Choroid plexus epithelial cell (primary cell): ENCODE results near the gene ATP9B.

Experiments
- DNase-seq: peaks from one replicate; pipeline ENCODE4 v3.0.0-alpha.2; 2010; ENCODE audit warnings: low read depth
- H3K4me3 ChIP-seq: 2 replicates; pipeline ENCODE4 v1.5.1; 2011; ENCODE audit warnings: low read depth, mild to moderate bottlenecking, control low read depth, low read length, moderate library complexity
- TF ChIP-seq, protein P1 (sequence below): conservative IDR thresholded peaks from 2 replicates; pipeline ENCODE4 v1.5.1; 2011; ENCODE audit warnings: low read depth, mild to moderate bottlenecking, control low read depth, inconsistent platforms, low read length, moderate library complexity

ATP9B gene

DNA sequence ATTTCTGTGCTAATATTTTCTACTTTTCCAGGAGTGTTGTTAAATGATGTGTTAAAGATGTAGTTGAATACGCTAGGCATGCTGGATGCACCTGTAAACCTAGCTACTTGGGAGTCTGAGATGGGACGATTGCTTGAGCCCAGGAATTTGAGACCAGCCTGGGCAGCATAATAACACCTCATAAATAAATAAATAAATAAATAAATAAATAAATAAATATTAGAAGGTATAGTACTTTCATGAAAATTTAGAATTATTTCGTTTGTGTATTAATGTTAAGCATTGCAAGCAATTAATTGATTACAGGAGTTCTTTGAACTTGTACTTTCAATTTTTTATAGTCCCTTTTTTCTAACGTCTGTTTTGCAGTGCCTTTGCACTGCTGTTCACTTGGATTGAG is 137.2 kb downstream of the ATP9B start:
- TF ChIP-seq, protein P1, sequence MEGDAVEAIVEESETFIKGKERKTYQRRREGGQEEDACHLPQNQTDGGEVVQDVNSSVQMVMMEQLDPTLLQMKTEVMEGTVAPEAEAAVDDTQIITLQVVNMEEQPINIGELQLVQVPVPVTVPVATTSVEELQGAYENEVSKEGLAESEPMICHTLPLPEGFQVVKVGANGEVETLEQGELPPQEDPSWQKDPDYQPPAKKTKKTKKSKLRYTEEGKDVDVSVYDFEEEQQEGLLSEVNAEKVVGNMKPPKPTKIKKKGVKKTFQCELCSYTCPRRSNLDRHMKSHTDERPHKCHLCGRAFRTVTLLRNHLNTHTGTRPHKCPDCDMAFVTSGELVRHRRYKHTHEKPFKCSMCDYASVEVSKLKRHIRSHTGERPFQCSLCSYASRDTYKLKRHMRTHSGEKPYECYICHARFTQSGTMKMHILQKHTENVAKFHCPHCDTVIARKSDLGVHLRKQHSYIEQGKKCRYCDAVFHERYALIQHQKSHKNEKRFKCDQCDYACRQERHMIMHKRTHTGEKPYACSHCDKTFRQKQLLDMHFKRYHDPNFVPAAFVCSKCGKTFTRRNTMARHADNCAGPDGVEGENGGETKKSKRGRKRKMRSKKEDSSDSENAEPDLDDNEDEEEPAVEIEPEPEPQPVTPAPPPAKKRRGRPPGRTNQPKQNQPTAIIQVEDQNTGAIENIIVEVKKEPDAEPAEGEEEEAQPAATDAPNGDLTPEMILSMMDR, result no peak
- no peak overlapping the region for H3K4me3 ChIP-seq
- DNase-seq, result no peak

DNA sequence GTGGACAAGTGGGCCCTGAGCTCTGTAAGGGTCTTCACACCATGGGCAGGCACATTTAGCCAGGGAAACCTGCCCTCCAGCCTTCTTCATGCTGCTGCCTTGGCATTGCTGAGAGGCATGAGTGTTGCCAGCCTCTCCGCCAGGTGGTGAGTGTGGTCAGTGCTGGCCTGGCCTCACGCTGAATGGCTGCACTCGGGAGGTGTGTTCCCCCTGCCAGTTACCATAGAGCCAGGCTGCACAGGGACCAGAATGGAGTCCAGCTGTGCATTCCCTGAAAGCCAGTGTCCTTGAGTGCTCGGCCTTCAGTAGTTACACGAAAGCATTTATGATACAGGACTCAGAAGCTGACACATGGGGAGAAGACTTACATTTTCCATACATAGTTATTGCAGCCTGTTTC is 139.7 kb downstream of the ATP9B start:
- TF ChIP-seq, protein P1, result no peak
- DNase-seq, result no peak
- no peak overlapping the region for H3K4me3 ChIP-seq

DNA sequence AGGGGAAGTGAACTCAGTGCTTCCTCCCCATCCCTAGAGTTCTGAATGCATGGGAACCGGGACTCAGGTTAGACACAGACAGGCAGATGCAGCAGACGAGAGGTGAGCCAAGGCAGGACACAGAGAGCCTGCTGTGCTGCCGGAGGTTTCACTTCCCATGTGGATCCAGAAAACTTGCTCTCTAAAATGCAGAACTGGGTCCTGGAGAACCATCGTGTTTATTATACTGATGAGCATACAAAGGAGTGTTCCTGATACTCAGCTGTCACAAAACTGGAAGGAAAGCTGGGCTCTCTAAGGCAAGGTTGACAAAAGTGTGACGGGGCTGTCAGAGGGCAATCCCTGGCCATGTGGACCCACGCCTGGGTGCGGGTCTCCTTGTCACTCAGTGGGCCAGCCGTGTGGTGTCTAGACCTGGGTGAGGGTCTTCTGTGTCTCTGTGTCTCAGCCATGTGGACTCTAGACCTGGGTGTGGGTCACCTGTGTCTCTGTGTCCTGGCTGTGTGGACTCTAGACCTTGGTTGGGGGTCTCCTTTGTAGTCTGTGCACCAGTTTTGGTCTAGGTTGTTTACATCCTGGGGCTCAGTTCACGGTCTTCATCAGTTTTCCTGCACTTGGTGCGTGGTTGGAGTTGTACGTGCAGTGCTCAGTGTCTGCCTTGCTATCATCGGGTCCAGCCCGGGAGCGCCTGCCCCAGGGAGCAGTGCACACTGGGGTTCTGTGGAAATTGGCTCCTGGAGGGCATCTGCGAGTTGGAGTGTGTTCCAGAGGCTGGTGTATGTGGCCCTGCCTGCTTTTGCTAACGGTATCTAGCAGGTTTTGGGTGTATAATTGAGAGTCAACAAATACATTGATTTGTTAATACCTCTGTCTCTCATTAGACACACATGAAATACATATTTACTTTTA is 141.1 kb downstream of the ATP9B start:
- TF ChIP-seq, protein P1, result no peak
- DNase-seq, result no peak
- H3K4me3 ChIP-seq, result no peak overlapping the region

DNA sequence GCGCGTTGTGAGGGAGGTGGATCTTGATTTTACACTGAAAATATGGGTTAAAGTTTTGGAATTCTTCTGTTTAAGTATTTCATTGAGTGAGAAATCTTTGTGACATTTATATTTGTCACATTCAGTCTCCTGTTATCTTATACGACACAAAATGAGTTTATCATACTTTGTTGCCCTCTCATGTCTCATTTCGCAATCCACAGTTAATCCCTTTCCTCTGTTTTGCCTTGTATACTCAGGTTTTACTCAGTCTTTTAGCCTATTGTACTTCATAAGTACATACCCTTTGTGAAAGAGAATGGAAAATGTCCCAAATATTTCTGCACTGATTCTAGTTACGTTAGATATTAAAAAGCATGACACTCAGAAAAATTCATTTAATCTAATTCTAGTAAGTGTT is 142.7 kb downstream of the ATP9B start:
- DNase-seq, result no peak
- TF ChIP-seq, protein P1, result no peak
- no peak overlapping the region for H3K4me3 ChIP-seq

DNA sequence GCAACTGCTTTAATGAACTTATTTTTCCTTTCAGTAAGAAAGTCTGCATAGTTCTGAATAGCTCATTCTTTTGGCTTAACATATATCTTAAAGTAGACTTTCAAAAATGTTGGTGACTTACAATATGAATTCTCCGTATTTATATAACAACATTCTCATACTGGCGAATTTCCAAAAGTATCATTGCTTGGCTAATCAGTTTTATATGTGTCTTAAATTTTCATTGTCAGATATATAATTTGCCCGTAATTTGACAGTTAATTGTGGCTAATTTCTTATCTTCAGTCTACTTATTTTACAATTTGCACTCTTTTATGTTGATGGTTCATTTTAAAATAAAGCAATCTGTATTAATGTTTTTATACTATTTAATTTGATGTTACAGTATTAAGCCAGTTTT is 144.9 kb downstream of the ATP9B start:
- TF ChIP-seq, protein P1, result no peak
- DNase-seq, result no peak
- H3K4me3 ChIP-seq, result no peak overlapping the region

DNA sequence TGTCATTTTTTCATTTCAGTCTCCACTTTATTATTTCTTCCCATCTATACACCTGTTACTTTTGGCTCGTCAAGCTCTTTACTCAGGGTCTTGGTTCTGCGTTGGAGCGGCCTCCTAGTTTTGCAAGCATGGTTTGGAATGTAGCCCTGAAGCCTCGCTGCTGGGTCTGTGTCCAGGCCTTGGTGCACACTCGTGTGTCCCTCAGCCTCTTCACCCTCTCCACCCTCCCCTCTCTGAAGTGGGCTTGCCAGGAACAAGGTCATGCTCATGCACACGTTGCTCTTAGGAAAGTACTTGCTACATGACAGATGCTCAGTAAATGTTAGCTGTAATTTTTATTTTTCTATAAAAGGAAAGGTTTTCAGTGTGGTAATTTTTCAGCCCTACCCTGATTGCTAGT is 147.0 kb downstream of the ATP9B start:
- TF ChIP-seq, protein P1, result no peak
- DNase-seq, result no peak
- H3K4me3 ChIP-seq, result no peak overlapping the region
